GM19324 (cell line): ENCODE data around the gene SERPINF2.
"Not testable (repeated sequence)": the region's sequence is repeated elsewhere in the genome, so short reads cannot be mapped to it uniquely, and the experiment has no call there.

Experiments used
- ATAC-seq: cut with Tn5 transposase; IDR thresholded peaks from one replicate; pipeline ENCODE4 v1.9.1; 2021; ENCODE audit warnings: mild to moderate bottlenecking, moderate library complexity; ENCODE audit not compliant: unreplicated experiment, low FRiP score

The SERPINF2 gene

GRCh38 chr17:1786708-1787107 is 44.0 kb downstream of the SERPINF2 start:
- no peak for ATAC-seq

GRCh38 chr17:1787301-1787902 is 44.7 kb downstream of the SERPINF2 start:
- no peak for ATAC-seq

GRCh38 chr17:1789936-1790335 is 47.3 kb downstream of the SERPINF2 start:
- ATAC-seq, result no peak

- no peak for ATAC-seq
These were observed 50.1 kb downstream of the SERPINF2 start for GRCh38 chr17:1792495-1793446.

- ATAC-seq, result no peak
These were observed 50.8 kb downstream of the SERPINF2 start for GRCh38 chr17:1793447-1793806.

- no peak for ATAC-seq
These were observed 54.1 kb downstream of the SERPINF2 start for GRCh38 chr17:1796800-1797199.

- ATAC-seq, result no peak
These were observed 54.7 kb downstream of the SERPINF2 start for GRCh38 chr17:1797323-1797722.

GRCh38 chr17:1797846-1798245 is 55.2 kb downstream of the SERPINF2 start:
- ATAC-seq, result not testable (repeated sequence)

GRCh38 chr17:1800240-1800639 is 57.6 kb downstream of the SERPINF2 start:
- ATAC-seq, result no peak

- ATAC-seq, result no peak
These were observed 58.0 kb downstream of the SERPINF2 start for GRCh38 chr17:1800712-1801111.

GRCh38 chr17:1802429-1802828 is 59.8 kb downstream of the SERPINF2 start:
- no peak for ATAC-seq

GRCh38 chr17:1803280-1803679 is 60.6 kb downstream of the SERPINF2 start:
- ATAC-seq, result no peak
